Sciatic nerve (tissue), 2 donors: ENCODE measurements around the gene PMM2. TPM values are rescaled to one million over a fixed set of nuclear protein-coding genes. Genes with fewer than 3 reads are reported as not detected.
"Not testable (repeated sequence)": the region's sequence is repeated elsewhere in the genome, so short reads cannot be mapped to it uniquely, and the experiment has no call there.

Source experiments
- ATAC-seq: fragments of 200-7000 bp; cut with Tn5 transposase; one replicate; pipeline ENCODE4 v1.9.1; 2020; ENCODE audit warnings: mild to moderate bottlenecking, moderate library complexity
- DNase-seq: peaks from one replicate; pipeline ENCODE4 v3.0.0-alpha.2; 2020; ENCODE audit warnings: low spot score
- intact Hi-C: fragments of 100-400 bp; cut with DNase I; formaldehyde crosslinking; loops from one replicate; pipeline ENCODE4 v1.14.2; 2022
- total RNA-seq: library from RNA; stranded (reverse); fragmentation: NEBNext Ultra II Directional; extraction: Animal tissue kit (Norgen Biotek cat#: 25700); gene quantifications from one replicate; pipeline ENCODE4 v1.2.1, GENCODE V29; 2021
- donor health status: DM: no; HTN: no; CAD: no.
- donor health status: DM: no; HTN: no; CAD: no.

PMM2 gene
- total RNA-seq, 1 donor from 2014 or later = 45.4 TPM

- intact Hi-C loops = loop anchor here (10.0 kb wide), 1 partner anchor 1765 kb away; no protein-coding TSS in a partner anchor
- DNase-seq (no peak), ATAC-seq (peak; percentile 81)
Measured at GRCh38 chr16:8859913-8860881, 62.6 kb downstream of the PMM2 start.

GRCh38 chr16:8861563-8862308 lies 64.1 kb downstream of the PMM2 start:
- peak; percentile 71 for ATAC-seq
- intact Hi-C loops = loop anchor here (10.0 kb wide), 1 partner anchor 1763 kb away; no protein-coding TSS in a partner anchor
- no peak for DNase-seq

GRCh38 chr16:8862309-8863130 lies 64.9 kb downstream of the PMM2 start:
- no peak for ATAC-seq
- no peak for DNase-seq
- intact Hi-C loops = loop anchor here (10.0 kb wide), 1 partner anchor 1762 kb away; no protein-coding TSS in a partner anchor

- intact Hi-C loops = loop anchor here (10.0 kb wide), 1 partner anchor 1761 kb away; no protein-coding TSS in a partner anchor
- ATAC-seq (peak; percentile 36), DNase-seq (peak; percentile 83)
Measured at GRCh38 chr16:8863594-8864424, 66.2 kb downstream of the PMM2 start.

- intact Hi-C loops = loop anchor here (10.0 kb wide), 1 partner anchor 1760 kb away; no protein-coding TSS in a partner anchor
- ATAC-seq (no peak), DNase-seq (no peak)
Measured at GRCh38 chr16:8864480-8865110, 67.0 kb downstream of the PMM2 start.

GRCh38 chr16:8865145-8865882 lies 67.7 kb downstream of the PMM2 start:
- DNase-seq = no peak
- intact Hi-C loops = loop anchor here (10.0 kb wide), 1 partner anchor 1759 kb away; no protein-coding TSS in a partner anchor
- no peak for ATAC-seq

- DNase-seq (peak; percentile 79), ATAC-seq (peak; percentile 57)
- intact Hi-C loops = loop anchor here (10.0 kb wide), 1 partner anchor 1758 kb away; no protein-coding TSS in a partner anchor
Measured at GRCh38 chr16:8866118-8866883, 68.7 kb downstream of the PMM2 start.

GRCh38 chr16:8866884-8867215 lies 69.2 kb downstream of the PMM2 start:
- no peak for DNase-seq
- ATAC-seq = no peak
- intact Hi-C loops = loop anchor here (10.0 kb wide), 1 partner anchor 1758 kb away; no protein-coding TSS in a partner anchor

GRCh38 chr16:8867216-8867931 lies 69.7 kb downstream of the PMM2 start:
- peak; percentile 83 for DNase-seq
- intact Hi-C loops = loop anchor here (10.0 kb wide), 1 partner anchor 1757 kb away; no protein-coding TSS in a partner anchor
- ATAC-seq = peak; percentile 9

GRCh38 chr16:8867932-8868415 lies 70.3 kb downstream of the PMM2 start:
- ATAC-seq (no peak), DNase-seq (no peak)
- intact Hi-C loops = loop anchor here (10.0 kb wide), 1 partner anchor 1757 kb away; no protein-coding TSS in a partner anchor

- peak; percentile 90 for ATAC-seq
- intact Hi-C loops = loop anchor here (10.0 kb wide), 1 partner anchor 1756 kb away; no protein-coding TSS in a partner anchor
- peak; percentile 94 for DNase-seq
Measured at GRCh38 chr16:8868416-8869211, 71.0 kb downstream of the PMM2 start, which contains the start of gene CARHSP1. Gene CARHSP1 (minus strand): TSS chr16:8869006. CDS start chr16:8859328, 9,678 bp downstream.

GRCh38 chr16:8869212-8869987 lies 71.8 kb downstream of the PMM2 start:
- no peak for DNase-seq
- ATAC-seq = no peak
- intact Hi-C loops = loop anchor here (10.0 kb wide), 1 partner anchor 1755 kb away; no protein-coding TSS in a partner anchor

GRCh38 chr16:8869988-8870241 lies 72.3 kb downstream of the PMM2 start:
- intact Hi-C loops = loop anchor here (10.0 kb wide), 2 partner anchors 75 to 1755 kb away; partner anchors contain the start of genes PMM2 and TMEM186
- ATAC-seq, DNase-seq: not testable (repeated sequence)
